Thyroid gland (tissue), 4 donors: ENCODE results near the gene KRTAP1-1. TPM values are rescaled to one million over a fixed set of nuclear protein-coding genes. Genes with fewer than 3 reads are reported as not detected.

Experiments
- DNase-seq, 2 donors: peaks; one replicate each; pipeline ENCODE4 v3.0.0-alpha.2; 2019
- H3K27ac ChIP-seq, 3 donors: fragments of 200-600 bp; sonication (generic); 1 replicate in 2 of 3; 2 replicates in 1 of 3; pipeline ENCODE4 v1.5.1; 2016 to 2019; ENCODE audit warnings: mild to moderate bottlenecking in 1 of 3, moderate library complexity in 1 of 3
- H3K27me3 ChIP-seq: fragments of 200-600 bp; sonication (generic); one replicate; pipeline ENCODE4 v1.5.1; 2019
- H3K36me3 ChIP-seq, 2 donors: fragments of 200-600 bp; sonication (generic); one replicate each; pipeline ENCODE4 v1.5.1; 2016 to 2019
- H3K4me1 ChIP-seq, 2 donors: fragments of 200-600 bp; sonication (generic); one replicate each; pipeline ENCODE4 v1.5.1; 2017 to 2019
- H3K4me3 ChIP-seq, 3 donors: fragments of 200-600 bp; sonication (generic); replicated peaks in 1 of 3; 1 replicate in 2 of 3; 2 replicates in 1 of 3; pipeline ENCODE4 v1.5.1; 2016; ENCODE audit warnings: mild to moderate bottlenecking in 1 of 3
- H3K9me3 ChIP-seq: fragments of 200-600 bp; sonication (generic); one replicate; pipeline ENCODE4 v1.5.1; 2017
- CTCF ChIP-seq, 6 experiments: fragments of 200-600 bp in 3 of 6; fragments of 450-650 bp in 3 of 6; sonication (generic) in 3 of 6; IDR thresholded peaks; one replicate each; pipeline ENCODE4 v1.5.1; 2016 to 2019; ENCODE audit warnings: antibody characterized with exemption in 6 of 6, mild to moderate bottlenecking in 2 of 6, inconsistent platforms in 1 of 6, moderate library complexity in 1 of 6
- POLR2A ChIP-seq, 2 donors: fragments of 450-650 bp; IDR thresholded peaks; one replicate each; pipeline ENCODE4 v1.6.1; 2017; ENCODE audit warnings: antibody characterized with exemption in 2 of 2, mild to moderate bottlenecking in 2 of 2, moderate library complexity in 1 of 2
- WGBS, 2 donors: methylation state at CpG; one replicate each; pipeline ENCODE4 v1.1.5; 2017; 5-methylcytosine and 5-hydroxymethylcytosine counted together
- intact Hi-C: fragments of 100-400 bp; cut with DNase I; formaldehyde crosslinking; loops from one replicate; pipeline ENCODE4 v1.15.1; 2023
- total RNA-seq, 4 donors: library from RNA; depleted of rRNA; stranded (reverse); fragments of >200 nt; gene quantifications; one replicate each; pipeline ENCODE4 v1.2.3, GENCODE V29; 2016

The KRTAP1-1 gene
- total RNA-seq, 4 donors from 2014 or later, result not detected

DNA sequence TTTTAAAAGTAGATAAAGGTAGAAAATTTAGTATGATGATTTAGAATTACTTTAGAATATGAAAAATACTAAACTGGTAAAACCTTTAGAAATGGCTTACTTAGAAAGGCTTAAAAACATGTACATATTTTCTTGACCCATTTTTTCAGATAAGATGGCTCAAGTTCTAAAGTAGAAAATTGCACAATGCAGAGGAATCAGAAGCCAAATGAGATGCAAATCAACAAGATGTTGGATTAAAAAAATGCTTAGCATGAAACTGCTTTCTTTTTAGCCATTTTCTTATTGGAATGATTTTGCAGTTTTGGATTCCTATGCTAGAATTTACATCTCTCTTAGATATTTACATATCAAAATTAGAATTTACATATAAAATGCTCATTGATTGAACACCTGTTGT, 30.8 kb downstream of the KRTAP1-1 start:
- intact Hi-C loops, result no loop called here
- no peaks in the 10 kb centered on the region for H3K36me3 ChIP-seq
- DNase-seq, result no peak
- H3K4me3 ChIP-seq, result no peak overlapping the region
- no peaks in the 10 kb centered on the region for H3K9me3 ChIP-seq
- no peaks in the 10 kb centered on the region for H3K27me3 ChIP-seq
- H3K4me1 ChIP-seq, result no peaks in the 10 kb centered on the region
- no peak overlapping the region for H3K27ac ChIP-seq
- no peak for TF ChIP-seq CTCF (IDR thresholded peaks at IDR 0.05)
- TF ChIP-seq POLR2A (IDR thresholded peaks at IDR 0.05), result no peak

- H3K4me3 ChIP-seq, result no peak overlapping the region
- H3K27me3 ChIP-seq, result no peaks in the 10 kb centered on the region
- H3K4me1 ChIP-seq, result no peaks in the 10 kb centered on the region
- no peaks in the 10 kb centered on the region for H3K36me3 ChIP-seq
- TF ChIP-seq POLR2A (IDR thresholded peaks at IDR 0.05) (no peak), CTCF (IDR thresholded peaks at IDR 0.05) (no peak)
- intact Hi-C loops, result no loop called here
- WGBS, 2 donors, result 91 to 97% methylated on average over 1 of the region's 1 CpG
- DNase-seq, result no peak
- H3K27ac ChIP-seq, result no peak overlapping the region
- H3K9me3 ChIP-seq, result no peaks in the 10 kb centered on the region
These were observed 31.3 kb downstream of the KRTAP1-1 start for GRCh38 chr17:41009936-41010335.

- H3K36me3 ChIP-seq, result no peaks in the 10 kb centered on the region
- no peaks in the 10 kb centered on the region for H3K9me3 ChIP-seq
- no peak for DNase-seq
- 61% methylated on average over 4 of the region's 4 CpGs for WGBS, 2 donors
- no peak overlapping the region for H3K27ac ChIP-seq
- H3K4me3 ChIP-seq, result no peak overlapping the region
- H3K4me1 ChIP-seq, result peaks cover 0 to 2% of the 10 kb centered on the region in 2 donors
- H3K27me3 ChIP-seq, result no peaks in the 10 kb centered on the region
- TF ChIP-seq POLR2A (IDR thresholded peaks at IDR 0.05) (no peak), CTCF (IDR thresholded peaks at IDR 0.05) (no peak)
- intact Hi-C loops, result no loop called here
These were observed 31.9 kb downstream of the KRTAP1-1 start for GRCh38 chr17:41009301-41009760.

- no peaks in the 10 kb centered on the region for H3K27me3 ChIP-seq
- no peaks in the 10 kb centered on the region for H3K9me3 ChIP-seq
- DNase-seq, result no peak
- intact Hi-C loops, result no loop called here
- no peak within 1 kb of the TSS for H3K4me3 ChIP-seq
- WGBS, 2 donors, result 78 to 83% methylated on average over 6 to 8 of the region's 8 CpGs
- no peak for TF ChIP-seq CTCF (IDR thresholded peaks at IDR 0.05)
- no peak for TF ChIP-seq POLR2A (IDR thresholded peaks at IDR 0.05)
- peaks cover 0 to 5% of the 10 kb centered on the region in 2 donors for H3K4me1 ChIP-seq
- no peaks in the 10 kb centered on the region for H3K36me3 ChIP-seq
- H3K27ac ChIP-seq, result no peak within 1 kb of the TSS
These were observed 32.4 kb downstream of the KRTAP1-1 start, which contains the start of gene KRTAP3-1 for GRCh38 chr17:41008811-41009210. KRTAP3-1 (minus strand) TSS chr17:41009128; CDS start chr17:41009074, 54 bp downstream.

GRCh38 chr17:41004397-41004796, 36.9 kb downstream of the KRTAP1-1 start:
- Histone ChIP-seq H3K36me3 (no peaks in the 10 kb centered on the region), H3K27ac (no peak overlapping the region), H3K9me3 (no peaks in the 10 kb centered on the region), H3K4me1 (peaks cover 0 to 10% of the 10 kb centered on the region in 2 donors), H3K27me3 (no peaks in the 10 kb centered on the region), H3K4me3 (no peak overlapping the region)
- intact Hi-C loops, result no loop called here
- TF ChIP-seq CTCF (IDR thresholded peaks at IDR 0.05) (no peak), POLR2A (IDR thresholded peaks at IDR 0.05) (no peak)
- no peak for DNase-seq
- 89 to 90% methylated on average over 3 of the region's 3 CpGs for WGBS, 2 donors
